GDM1 (cell line): ENCODE measurements around the gene PRM1.

Experiments
- DNase-seq: peaks from one replicate; lab custom pipeline; 2025; lab: John Stamatoyannopoulos, UW

PRM1 gene

DNA sequence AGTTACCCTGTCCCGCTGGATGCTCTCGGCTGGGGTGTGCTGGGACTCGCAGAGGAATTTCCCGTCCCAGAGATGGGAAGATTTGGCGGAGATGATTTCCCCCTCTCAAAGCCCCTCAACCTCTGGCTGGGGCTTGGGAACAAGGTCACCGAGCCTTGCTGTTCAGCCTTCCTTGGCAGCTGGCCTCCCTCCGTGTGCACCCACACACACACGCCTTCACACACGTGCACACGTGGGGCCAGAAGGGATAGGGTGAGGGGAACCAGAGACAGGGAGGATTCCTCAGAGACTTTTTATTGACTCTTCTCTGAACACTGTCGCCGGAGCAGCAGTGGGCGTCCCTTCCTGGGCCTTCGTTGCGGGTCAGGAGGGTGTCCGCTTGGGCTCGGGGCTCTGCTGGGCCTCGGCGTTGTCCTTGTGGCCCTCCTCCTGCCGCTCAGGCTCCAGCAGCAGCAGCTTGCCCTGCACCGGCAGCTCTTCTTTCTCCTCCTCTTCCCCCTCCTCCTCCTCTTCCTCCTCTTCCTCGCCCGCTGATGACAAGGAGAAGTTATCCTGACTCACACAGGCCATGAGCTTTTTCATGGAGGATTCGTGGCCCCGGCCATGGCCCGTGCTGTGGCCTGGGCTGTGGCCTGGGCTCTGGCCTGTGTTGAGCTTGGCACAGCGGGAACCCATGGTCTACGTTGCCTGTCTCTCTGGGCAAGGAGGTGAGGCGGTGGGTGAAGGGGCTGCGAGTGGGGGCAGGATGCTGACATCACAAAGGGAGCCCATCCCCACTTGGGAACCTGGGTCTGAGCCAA, 8.0 kb downstream of the PRM1 start, which contains the start of gene PRM3:
Gene PRM3, minus strand, starts transcription at position 709 of the 800 bp plus-strand sequence. Its CDS starts 34 bp downstream, at position 675.
- no peak for DNase-seq

DNA sequence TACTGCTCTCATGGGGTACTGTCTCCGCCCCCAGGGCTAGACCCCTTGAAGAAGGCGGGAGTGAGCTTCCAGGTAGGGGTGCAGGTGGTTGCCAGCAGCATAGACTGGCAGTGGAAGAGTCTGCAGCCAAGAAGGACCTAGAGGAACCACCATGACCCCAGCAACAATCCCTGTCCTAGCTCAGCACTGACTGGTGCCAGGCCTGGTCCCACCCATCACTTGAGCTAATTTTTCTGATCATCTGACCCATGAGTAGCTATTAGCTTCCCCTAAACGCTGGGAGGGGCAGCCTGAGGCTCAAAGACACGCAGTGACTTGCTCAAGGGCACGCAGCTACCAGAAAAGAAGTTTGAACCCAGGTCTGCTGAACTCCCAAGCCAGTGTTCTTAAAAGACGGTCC, 8.6 kb downstream of the PRM1 start:
- DNase-seq, result no peak

DNA sequence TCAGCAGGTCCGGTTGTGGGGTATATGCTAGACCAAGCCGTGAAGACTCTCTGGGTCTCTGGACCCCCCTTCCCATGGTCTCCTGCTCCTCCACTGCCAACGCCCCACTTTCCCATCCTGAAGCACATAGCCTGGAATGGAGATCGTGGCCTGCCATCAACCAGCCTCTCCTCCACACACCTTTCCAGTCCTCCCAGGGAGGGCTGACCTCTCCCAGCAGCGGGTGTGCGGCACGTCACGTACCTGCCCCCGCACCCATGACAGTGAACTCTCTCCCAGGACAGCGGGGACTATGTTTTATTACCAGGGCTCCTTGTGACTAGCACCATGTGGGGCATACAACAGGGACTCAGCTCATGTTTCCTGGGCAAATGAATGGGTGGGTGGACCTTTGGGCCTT, 9.5 kb downstream of the PRM1 start:
- no peak for DNase-seq

DNA sequence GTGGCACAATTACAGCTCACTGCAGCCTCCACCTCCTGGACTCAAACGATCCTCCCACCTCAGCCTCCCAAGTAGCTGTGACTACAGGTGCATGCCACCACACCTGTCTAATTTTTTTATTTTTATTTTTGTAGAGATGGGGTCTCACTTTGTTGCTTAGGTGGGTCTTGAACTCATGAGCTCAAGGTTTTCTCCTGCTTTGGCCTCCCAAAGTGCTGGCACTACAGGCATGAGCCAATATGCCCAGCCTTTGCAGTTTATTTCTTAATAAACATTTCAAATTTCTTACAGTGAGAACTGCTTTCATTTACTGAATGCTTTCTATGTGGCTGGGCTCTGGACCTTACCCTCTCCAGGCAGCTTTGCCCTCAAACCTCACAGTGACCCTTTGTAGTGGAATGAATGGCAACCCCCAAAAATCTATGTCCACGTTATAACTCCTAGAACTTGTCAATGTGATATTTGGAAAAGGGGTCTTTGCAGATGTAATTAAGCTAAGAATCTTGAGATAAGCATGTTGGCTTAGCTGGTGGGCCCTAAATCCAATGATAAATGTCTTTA, 10.4 kb downstream of the PRM1 start:
- DNase-seq, result no peak

DNA sequence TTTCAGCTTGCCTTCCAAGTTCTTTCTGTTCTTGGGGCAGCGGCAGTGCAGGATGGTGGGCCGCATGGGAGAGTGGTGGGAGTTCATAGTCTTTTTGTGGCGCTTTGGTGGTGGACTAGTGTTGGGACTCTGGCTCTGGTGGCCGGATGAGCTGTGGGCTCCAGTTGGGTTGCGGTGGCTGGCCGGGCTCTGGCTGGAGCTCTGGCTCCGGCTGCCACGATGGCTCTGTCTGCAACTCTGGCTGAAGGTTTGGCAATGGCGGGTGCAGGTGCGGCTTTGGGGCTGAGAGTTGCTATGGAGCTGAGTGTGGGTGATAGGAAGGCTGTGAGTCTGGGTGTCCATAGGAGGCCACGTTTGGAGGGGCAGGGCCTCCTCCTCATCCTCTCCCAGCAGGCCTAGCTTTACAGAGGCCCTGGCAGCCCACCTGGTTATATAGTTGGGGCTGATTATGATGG, 12.2 kb downstream of the PRM1 start, which contains the start of gene TNP2:
Gene TNP2, minus strand, starts transcription at position 405 of the 455 bp plus-strand sequence. Its CDS starts 63 bp downstream, at position 342.
- DNase-seq, result no peak

DNA sequence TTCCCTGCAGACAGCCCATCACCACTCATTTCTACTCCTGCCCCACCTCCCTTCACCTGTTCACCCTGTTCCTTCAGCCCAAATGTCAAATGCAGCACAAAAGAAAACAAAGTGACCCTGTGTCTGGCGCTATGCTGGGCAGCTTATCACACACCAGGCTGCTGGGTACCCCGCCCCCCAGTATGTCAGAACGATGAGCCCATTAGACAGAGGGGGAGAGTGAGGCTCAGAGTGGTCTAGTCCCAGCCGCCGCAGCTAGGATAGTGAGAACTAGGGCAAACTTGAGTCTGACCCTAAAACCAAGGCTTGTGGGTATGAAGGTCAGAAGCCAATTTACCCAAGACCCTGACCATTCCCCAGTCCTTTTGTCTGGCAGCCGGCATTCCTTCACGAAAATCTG, 16.0 kb downstream of the PRM1 start:
- DNase-seq, result no peak

DNA sequence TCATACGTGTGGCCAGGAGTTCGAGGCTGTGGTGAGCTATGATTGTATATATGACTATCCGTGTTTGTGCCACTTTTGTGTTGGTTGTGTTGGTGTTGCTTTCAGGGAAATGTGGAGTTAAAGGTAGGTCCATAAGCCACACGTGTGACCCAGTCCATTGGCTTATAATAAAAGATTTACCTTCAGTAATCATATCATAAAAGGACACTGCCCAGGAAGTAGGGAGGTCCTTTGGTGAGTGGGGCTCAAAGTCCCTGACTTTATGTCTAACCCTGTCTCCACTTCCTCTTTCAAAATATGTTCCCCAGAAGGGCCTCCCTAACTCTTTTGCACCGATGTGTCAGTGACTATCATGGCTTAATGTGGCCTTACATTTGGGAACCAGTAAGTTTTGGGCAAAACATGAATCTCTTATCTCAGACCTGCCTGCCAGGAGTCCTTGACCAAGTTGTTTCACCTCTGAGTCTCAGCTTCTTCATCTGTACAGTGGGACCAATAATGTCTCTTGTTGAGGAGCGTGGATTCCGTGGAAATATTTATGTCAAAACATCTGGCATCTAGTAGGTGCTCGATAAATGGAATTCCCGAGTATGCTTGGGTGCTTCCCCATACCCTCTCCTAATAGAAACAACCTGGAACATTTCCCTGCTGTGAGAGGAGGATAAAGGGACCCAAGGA, 16.8 kb downstream of the PRM1 start:
- no peak for DNase-seq

DNA sequence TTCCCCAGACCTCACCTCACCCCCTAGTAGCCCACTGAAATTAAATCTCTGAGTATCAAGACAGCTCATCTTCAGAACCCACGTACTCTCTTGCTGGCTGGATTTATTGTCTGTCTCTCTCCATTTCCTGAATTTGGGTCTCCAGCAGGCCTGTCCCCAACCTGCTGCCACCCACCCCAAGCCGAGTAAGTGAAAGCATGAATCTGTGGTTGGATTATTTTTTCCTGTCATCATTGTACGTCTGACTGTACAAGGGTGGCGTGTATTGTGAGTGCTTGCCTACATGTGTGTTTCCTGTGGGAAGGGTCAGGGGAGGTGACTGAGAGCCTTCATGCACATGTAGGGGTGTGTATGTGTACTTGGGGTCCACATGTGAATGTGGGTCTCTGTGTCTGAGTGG, 17.4 kb downstream of the PRM1 start:
- DNase-seq, result no peak

DNA sequence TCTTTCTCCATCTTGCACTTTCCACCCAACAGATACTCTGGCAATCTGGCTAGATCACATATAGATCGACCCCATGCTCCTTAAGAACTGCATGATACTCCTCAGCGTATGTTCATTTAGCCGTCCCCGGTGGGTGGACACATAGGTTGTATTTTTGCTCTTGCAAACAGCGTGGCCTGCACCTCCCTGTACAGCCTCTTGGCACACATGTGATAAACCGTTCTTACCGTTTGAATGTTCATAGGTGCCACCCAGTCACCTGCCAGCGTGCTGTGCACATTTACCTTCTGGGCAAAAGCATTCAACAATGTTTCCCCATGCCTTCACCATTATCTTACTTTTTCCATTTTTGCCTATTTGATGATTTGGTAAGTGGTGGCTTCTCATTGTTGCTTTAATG, 18.2 kb downstream of the PRM1 start:
- DNase-seq, result no peak

DNA sequence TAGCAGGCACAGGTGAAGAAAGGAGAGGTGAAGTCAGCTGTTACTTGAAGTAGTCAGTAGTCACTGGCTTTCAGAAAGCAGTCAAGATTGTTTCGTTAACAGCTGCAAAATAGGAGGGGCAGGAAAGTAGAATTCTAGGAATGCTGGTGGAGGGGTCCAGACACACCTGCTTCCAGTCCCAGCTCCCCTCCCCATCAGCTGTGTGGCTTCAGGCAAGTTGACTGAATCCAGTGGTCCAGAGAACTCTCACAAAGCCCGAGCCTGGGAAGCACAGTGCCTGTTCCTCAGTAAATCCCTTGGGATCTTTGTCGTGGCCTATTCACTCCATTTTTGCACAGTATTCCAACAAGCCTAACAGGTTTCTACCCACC, 20.5 kb downstream of the PRM1 start:
- no peak for DNase-seq

DNA sequence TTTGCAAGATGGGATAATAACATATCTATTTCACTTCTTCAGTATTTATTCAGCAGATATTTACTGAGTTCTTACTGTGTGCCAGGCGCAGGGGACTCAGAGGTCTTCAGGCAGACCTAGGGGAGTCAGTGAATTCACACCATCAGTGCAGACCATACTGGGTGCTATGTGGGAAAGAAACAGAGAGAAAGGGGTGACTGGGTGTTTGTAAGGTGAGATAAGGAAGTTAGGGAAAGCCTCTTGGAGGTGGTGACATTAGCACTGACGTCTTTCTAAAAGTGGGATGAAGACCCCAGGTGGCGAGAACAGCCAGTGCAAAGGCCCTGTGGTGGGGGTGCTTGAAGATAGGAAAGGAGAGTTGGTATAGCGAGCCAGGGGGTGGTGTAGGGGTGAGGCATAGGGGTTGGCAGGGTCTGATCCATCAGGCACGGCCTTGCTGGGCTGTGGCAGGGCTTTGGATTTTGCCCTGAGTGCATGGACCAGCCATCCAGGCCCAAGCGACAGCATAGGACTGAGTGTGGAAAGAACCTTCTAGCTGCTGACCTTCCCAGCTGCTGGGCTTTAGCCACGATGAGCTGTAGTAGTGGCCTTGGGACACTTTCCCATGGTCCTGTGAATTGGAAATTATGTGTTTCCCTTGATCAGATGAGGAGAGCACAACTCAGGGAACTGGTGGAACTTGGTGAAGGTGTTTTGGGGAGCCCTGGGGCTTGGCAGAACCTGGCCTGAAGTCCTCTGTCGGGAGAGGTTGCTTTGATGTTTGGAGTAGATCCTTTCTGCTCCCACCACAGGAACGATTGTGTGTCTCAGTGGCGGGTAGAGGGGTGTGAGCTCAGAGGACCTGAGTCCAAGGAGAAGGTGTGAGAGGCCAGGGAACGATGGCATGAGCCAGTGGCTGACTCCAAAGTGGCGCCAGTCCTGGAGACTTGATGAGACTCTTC, 21.2 kb downstream of the PRM1 start:
- no peak for DNase-seq

DNA sequence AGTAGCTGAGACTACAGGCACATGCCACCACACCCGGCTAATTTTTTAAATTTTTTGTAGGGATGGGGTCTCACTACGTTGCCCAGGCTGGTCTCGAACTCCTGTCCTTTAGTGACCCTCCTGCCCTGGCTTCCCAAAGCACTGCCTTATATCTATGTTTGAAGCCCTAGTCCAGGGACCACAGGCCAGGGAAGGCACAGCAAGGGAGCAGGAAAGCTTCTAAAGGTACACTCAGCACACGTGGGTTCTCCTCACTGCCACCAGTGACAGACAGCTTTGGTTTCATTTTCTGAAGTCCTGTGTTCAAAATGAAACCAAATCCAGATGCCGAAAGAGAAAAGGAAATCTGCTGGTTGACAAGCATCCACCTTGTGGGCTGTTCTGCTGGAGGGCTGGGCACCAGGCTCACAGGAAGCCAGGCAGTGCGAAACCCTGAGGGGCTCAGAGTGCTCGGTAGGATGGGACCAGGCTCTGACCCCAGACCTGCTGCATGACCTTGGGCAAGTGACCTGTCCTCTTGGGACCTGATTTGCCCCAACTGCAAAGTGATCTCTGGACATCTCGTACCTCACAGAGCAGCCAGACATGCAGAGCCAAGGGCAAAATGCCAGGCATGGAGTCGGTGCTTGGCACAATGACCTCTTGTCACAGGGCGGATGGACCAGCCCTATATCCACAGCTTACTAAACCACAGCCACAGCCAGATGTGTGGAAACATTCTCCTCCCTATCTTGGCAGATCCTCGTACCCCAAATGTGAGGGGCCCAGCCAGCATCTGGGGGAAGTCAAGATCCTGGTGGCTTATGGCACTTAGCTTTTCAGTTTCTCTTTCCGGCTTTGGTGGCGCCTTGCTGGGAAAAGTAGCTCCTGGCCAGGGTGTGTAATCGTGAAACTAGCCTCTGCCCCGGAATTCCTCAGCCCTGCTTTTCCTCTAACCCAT, 22.3 kb downstream of the PRM1 start:
- DNase-seq, result no peak

DNA sequence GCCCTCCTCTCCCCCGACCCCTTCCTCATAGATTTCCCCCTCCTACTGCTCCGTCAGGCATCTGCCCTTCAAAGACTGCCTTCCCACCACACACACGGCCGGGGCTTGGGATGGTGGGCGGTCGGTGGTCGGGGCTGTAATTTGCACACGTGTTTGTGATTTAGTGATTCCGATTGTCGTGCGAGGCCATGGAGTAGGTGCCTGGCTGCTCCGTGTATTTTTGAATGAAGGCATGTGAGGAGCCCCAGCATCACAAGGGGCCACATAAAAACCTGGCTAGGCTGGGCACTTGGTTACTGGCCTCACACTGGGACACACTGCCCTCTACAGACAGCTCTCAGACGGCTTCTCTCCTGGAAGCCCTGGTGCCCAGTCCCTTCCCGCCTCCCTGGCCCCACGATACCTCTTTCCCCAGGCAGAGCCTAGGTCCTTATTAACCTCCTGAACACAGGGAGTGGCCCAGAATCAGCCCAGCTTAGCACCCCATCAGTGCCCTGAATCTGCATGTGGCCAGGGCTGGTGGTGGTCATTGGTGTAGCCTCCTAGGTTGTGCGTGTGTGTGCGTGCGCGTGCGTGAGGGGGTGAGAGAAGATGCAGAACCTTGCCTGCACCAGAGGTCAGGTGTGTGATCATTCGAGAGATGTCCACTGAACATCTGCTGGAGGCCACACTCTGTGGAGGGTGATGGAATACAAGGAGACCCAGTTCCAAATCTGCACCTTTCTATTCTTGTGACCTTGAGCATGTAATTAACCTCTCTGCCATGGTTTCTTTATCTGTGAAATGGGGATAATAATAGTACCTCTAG, 23.8 kb downstream of the PRM1 start:
- DNase-seq, result peak; percentile 72

DNA sequence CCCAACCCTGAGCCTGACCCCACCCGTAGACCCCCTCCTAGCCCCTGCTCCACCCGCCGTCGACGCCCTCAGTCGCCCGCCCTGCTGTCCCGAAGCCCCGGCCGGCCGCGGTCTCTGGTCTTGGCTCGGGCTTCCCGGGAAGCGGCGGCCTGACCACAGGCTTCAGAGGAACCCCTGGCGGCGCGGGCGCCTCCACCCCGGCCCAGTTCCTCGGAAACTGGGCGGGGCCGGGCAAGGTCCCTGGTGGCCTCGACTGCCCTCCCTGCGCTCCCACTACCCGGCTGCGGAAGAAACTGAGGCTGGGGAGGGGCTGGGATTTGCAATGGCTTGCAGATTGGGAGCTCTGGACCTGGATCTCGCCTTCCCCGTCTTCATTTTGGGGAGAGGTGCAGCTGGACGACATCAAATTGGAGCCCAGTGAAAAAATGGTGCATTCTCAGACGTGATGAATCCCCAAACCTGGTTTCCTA, 24.4 kb downstream of the PRM1 start:
- DNase-seq, result no peak

DNA sequence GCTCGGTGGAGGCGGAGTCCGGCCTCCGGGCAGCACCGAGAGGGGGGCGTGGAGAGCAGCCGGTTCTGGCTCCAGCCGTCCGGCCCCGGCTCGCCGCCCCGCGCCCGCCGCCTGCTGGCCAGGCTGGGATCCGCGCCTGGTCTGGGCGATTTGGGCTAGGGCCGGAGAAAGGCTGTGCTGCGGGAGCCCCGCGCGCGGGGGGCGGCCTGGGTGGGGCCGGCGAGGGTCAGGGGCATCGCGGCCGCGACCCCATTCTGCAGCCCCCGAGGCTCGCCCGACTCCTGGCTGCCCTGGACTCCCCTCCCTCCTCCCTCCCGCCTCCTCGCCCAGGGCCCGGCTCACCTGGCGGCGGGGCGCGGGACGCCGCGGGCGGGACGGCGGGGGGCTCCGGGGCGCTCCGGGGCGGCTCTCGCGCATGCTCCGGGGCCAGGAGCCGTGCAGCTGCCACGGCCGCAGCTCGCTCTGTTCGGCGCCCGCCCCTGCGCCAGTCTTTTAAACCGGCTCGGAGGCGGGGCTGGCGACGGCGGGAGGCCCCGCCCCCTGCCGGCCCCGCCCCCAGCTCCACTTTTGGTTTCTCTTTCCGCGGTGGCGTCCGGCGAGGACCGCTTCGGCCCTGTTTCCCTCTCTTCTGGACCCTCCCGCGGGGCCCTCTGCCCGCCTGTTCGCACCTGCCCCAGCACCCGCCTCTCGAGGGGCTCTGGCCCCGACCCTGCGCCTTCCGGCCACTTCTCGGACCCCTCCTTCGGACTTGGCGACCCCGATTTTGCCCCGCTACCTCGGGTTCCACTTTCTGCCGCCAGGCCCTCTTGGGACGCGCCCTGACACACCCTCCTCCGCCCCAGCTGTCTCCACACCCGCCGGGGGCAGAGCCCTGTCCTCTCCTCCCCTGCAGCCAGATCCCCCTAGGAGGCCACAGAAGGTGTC, 25.1 kb downstream of the PRM1 start, which contains the start of gene SOCS1:
Gene SOCS1, minus strand, starts transcription at position 468 of the 924 bp plus-strand sequence. CDS start 726 bp downstream, outside the sequence.
- DNase-seq, result peak; percentile 68

DNA sequence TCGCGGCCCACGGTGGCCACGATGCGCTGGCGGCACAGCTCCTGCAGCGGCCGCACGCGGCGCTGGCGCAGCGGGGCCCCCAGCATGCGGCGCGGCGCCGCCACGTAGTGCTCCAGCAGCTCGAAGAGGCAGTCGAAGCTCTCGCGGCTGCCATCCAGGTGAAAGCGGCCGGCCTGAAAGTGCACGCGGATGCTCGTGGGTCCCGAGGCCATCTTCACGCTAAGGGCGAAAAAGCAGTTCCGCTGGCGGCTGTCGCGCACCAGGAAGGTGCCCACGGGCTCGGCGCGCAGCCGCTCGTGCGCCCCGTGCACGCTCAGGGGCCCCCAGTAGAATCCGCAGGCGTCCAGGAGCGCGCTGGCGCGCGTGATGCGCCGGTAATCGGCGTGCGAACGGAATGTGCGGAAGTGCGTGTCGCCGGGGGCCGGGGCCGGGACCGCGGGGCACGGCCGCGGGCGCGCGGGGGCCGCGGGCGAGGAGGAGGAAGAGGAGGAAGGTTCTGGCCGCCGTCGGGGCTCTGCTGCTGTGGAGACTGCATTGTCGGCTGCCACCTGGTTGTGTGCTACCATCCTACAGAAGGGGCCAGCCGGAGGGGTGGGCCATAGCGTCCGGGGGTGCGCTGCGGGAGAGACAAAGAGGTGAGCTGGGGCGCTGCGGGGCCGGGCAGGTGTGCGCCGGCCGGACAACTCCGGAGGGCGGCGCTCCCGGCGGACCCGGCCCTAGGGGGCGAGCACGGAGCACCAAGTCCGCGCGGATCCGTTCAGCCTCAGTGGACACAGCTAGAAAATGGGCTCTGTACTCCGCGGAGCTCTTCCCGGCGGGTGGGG, 26.0 kb downstream of the PRM1 start:
- no peak for DNase-seq
